Measurements from ENCODE around the gene ACTRT2. TPM values are rescaled to one million over a fixed set of nuclear protein-coding genes. Genes with fewer than 3 reads are reported as not detected.

The ACTRT2 gene
- total RNA-seq, 1 donor from 2014 or later: not detected

GRCh38 chr1:3055051-3055450 is 33.8 kb downstream of the ACTRT2 start:
- no peaks in the 10 kb centered on the region for H3K36me3 ChIP-seq (ENCODE audit: control insufficient read depth, insufficient read depth, low read length)
- no peak for TF ChIP-seq CTCF (IDR thresholded peaks at IDR 0.05; ENCODE audit: insufficient read depth, low read length, poor library complexity, severe bottlenecking)

GRCh38 chr1:3056641-3057040 is 35.4 kb downstream of the ACTRT2 start:
- no peak for TF ChIP-seq CTCF (IDR thresholded peaks at IDR 0.05; ENCODE audit: insufficient read depth, low read length, poor library complexity, severe bottlenecking)
- Histone ChIP-seq H3K4me3 (ENCODE audit: low read depth, low read length) (no peak overlapping the region), H3K27me3 (ENCODE audit: control insufficient read depth, insufficient read depth, low read length) (peaks cover 18% of the 10 kb centered on the region), H3K36me3 (ENCODE audit: control insufficient read depth, insufficient read depth, low read length) (no peaks in the 10 kb centered on the region)
- DNase-seq (ENCODE audit: low read depth): no peak

More at GRCh38 chr1:3055051-3055450, 33.8 kb downstream of the ACTRT2 start:
- DNase-seq (ENCODE audit: low read depth): no peak
- H3K27me3 ChIP-seq (ENCODE audit: control insufficient read depth, insufficient read depth, low read length): peaks cover 3% of the 10 kb centered on the region
- no peak overlapping the region for H3K4me3 ChIP-seq (ENCODE audit: low read depth, low read length)

- peaks cover 36% of the 10 kb centered on the region for H3K27me3 ChIP-seq (ENCODE audit: control insufficient read depth, insufficient read depth, low read length)
Measured at GRCh38 chr1:3058263-3059030, 37.2 kb downstream of the ACTRT2 start.

GRCh38 chr1:3060127-3060526 is 38.9 kb downstream of the ACTRT2 start:
- DNase-seq (ENCODE audit: low read depth): no peak
- no peak for TF ChIP-seq CTCF (IDR thresholded peaks at IDR 0.05; ENCODE audit: insufficient read depth, low read length, poor library complexity, severe bottlenecking)
- H3K4me3 ChIP-seq (ENCODE audit: low read depth, low read length): no peak overlapping the region
- H3K27me3 ChIP-seq (ENCODE audit: control insufficient read depth, insufficient read depth, low read length): peaks cover 52% of the 10 kb centered on the region
- no peaks in the 10 kb centered on the region for H3K36me3 ChIP-seq (ENCODE audit: control insufficient read depth, insufficient read depth, low read length)

More at GRCh38 chr1:3058263-3059030, 37.2 kb downstream of the ACTRT2 start:
- H3K36me3 ChIP-seq (ENCODE audit: control insufficient read depth, insufficient read depth, low read length): no peaks in the 10 kb centered on the region
- TF ChIP-seq CTCF (IDR thresholded peaks at IDR 0.05; ENCODE audit: insufficient read depth, low read length, poor library complexity, severe bottlenecking): no peak
- no peak for DNase-seq (ENCODE audit: low read depth)
- no peak overlapping the region for H3K4me3 ChIP-seq (ENCODE audit: low read depth, low read length)

- DNase-seq (ENCODE audit: low read depth): no peak
- Histone ChIP-seq H3K4me3 (ENCODE audit: low read depth, low read length) (no peak overlapping the region), H3K36me3 (ENCODE audit: control insufficient read depth, insufficient read depth, low read length) (no peaks in the 10 kb centered on the region), H3K27me3 (ENCODE audit: control insufficient read depth, insufficient read depth, low read length) (peaks cover 60% of the 10 kb centered on the region)
- TF ChIP-seq CTCF (IDR thresholded peaks at IDR 0.05; ENCODE audit: insufficient read depth, low read length, poor library complexity, severe bottlenecking): no peak
Measured at GRCh38 chr1:3060601-3061551, 39.6 kb downstream of the ACTRT2 start.

Data from kidney epithelial cell (primary cell).